ENCODE measurements around the gene NRP1. TPM values are rescaled to one million over a fixed set of nuclear protein-coding genes. Genes with fewer than 3 reads are reported as not detected.

Gene NRP1
- total RNA-seq, 6 experiments from 2014 or later = 14.7 to 61.7 (median 29.5) TPM

- no peaks in the 10 kb centered on the region for H3K36me3 ChIP-seq
- H3K9me3 ChIP-seq = no peaks in the 10 kb centered on the region
- no peak for TF ChIP-seq CTCF (IDR thresholded peaks at IDR 0.05)
- TF ChIP-seq POLR2A (IDR thresholded peaks at IDR 0.05) = no peak
- no peak overlapping the region for H3K4me3 ChIP-seq
- intact Hi-C loops (cut with DNase I) = no loop called here
- WGBS (ENCODE audit: insufficient coverage, low coverage, low lambda C conversion rate, missing lambda C conversion rate) = 58% methylated on average over 9 of the region's 9 CpGs
- H3K27me3 ChIP-seq = no peaks in the 10 kb centered on the region
- no peak for DNase-seq
- H3K27ac ChIP-seq = no peak overlapping the region
- H3K4me1 ChIP-seq = peaks cover 0 to 14% (median 5%) of the 10 kb centered on the region in 4 donors
- peak in 1 of 4 donors; percentile 40 for ATAC-seq
Measured at GRCh38 chr10:33164060-33164709, 170.3 kb downstream of the NRP1 start.

- H3K27ac ChIP-seq = peak overlapping the region in 1 of 3 donors; percentile 35
- H3K9me3 ChIP-seq = no peaks in the 10 kb centered on the region
- no peaks in the 10 kb centered on the region for H3K36me3 ChIP-seq
- 10% methylated on average over 3 of the region's 3 CpGs for WGBS (ENCODE audit: insufficient coverage, low coverage, low lambda C conversion rate, missing lambda C conversion rate)
- no peak for DNase-seq
- no peaks in the 10 kb centered on the region for H3K27me3 ChIP-seq
- intact Hi-C loops (cut with DNase I) = no loop called here
- H3K4me1 ChIP-seq = peaks cover 0 to 16% (median 6%) of the 10 kb centered on the region in 4 donors
- H3K4me3 ChIP-seq = no peak overlapping the region
- no peak for TF ChIP-seq CTCF (IDR thresholded peaks at IDR 0.05)
- no peak for TF ChIP-seq POLR2A (IDR thresholded peaks at IDR 0.05)
- peak; percentile 77 to 90 (median 84) for ATAC-seq
Measured at GRCh38 chr10:33162248-33162575, 172.3 kb downstream of the NRP1 start.

GRCh38 chr10:33161550-33162247 lies 172.8 kb downstream of the NRP1 start:
- Histone ChIP-seq H3K36me3 (no peaks in the 10 kb centered on the region), H3K4me3 (no peak overlapping the region), H3K27me3 (no peaks in the 10 kb centered on the region), H3K9me3 (no peaks in the 10 kb centered on the region), H3K27ac (peak overlapping the region in 1 of 3 donors; percentile 35), H3K4me1 (peaks cover 0 to 21% (median 8%) of the 10 kb centered on the region in 4 donors)
- peak in 2 of 4 donors; percentile 12 to 37 for ATAC-seq
- TF ChIP-seq CTCF (IDR thresholded peaks at IDR 0.05) (no peak), POLR2A (IDR thresholded peaks at IDR 0.05) (no peak)
- WGBS (ENCODE audit: insufficient coverage, low coverage, low lambda C conversion rate, missing lambda C conversion rate) = 83% methylated on average over 6 of the region's 6 CpGs
- intact Hi-C loops (cut with DNase I) = no loop called here
- DNase-seq = no peak

GRCh38 chr10:33160151-33160550 lies 174.3 kb downstream of the NRP1 start:
- no peak for TF ChIP-seq CTCF (IDR thresholded peaks at IDR 0.05)
- no peak for TF ChIP-seq POLR2A (IDR thresholded peaks at IDR 0.05)

More at GRCh38 chr10:33160151-33160550, 174.3 kb downstream of the NRP1 start:
- intact Hi-C loops (cut with DNase I) = no loop called here
- H3K4me3 ChIP-seq = no peak overlapping the region
- no peak overlapping the region for H3K27ac ChIP-seq
- DNase-seq (no peak), ATAC-seq (no peak)
- WGBS (ENCODE audit: insufficient coverage, low coverage, low lambda C conversion rate, missing lambda C conversion rate) = 86% methylated on average over 4 of the region's 8 CpGs
- no peaks in the 10 kb centered on the region for H3K36me3 ChIP-seq
- no peaks in the 10 kb centered on the region for H3K9me3 ChIP-seq
- no peaks in the 10 kb centered on the region for H3K27me3 ChIP-seq
- H3K4me1 ChIP-seq = peaks cover 0 to 34% (median 15%) of the 10 kb centered on the region in 4 donors
